K562 (cell line): Measurements from ENCODE around the gene RPS6KL1. TPM values are rescaled to one million over a fixed set of nuclear protein-coding genes. Genes with fewer than 3 reads are reported as not detected.

Experiments used
- HDAC3 ChIP-seq: fragments of 450-650 bp; IDR thresholded peaks from 2 replicates; pipeline ENCODE4 v1.6.1; 2018; ENCODE audit warnings: borderline replicate concordance, mild to moderate bottlenecking, moderate library complexity; ENCODE audit not compliant: partially characterized antibody
- MAFK ChIP-seq: IDR thresholded peaks from 2 replicates; pipeline ENCODE4 v1.6.1; 2011; ENCODE audit warnings: low read length, improper control_type of control experiment
- MEIS2 ChIP-seq: fragments of 450-650 bp; IDR thresholded peaks from 2 replicates; pipeline ENCODE4 v1.6.1; 2014; ENCODE audit warnings: mild to moderate bottlenecking; ENCODE audit not compliant: partially characterized antibody
- POLR2AphosphoS5 ChIP-seq: IDR thresholded peaks from 2 replicates; pipeline ENCODE4 v1.6.1; 2011; ENCODE audit warnings: mild to moderate bottlenecking, low read depth, low read length, moderate library complexity; ENCODE audit not compliant: control insufficient read depth, insufficient read depth
- POLR2H ChIP-seq: IDR thresholded peaks from 2 replicates; pipeline ENCODE4 v1.6.1; 2016; ENCODE audit warnings: missing genetic modification characterization, low read depth, mild to moderate bottlenecking, control low read depth, missing compliant biosample characterization, moderate library complexity
- SMC3 ChIP-seq: conservative IDR thresholded peaks from 2 replicates; pipeline ENCODE4 v1.6.1; 2011; ENCODE audit warnings: low read depth, low read length, improper control_type of control experiment; ENCODE audit not compliant: insufficient read depth
- SREBF1 ChIP-seq: fragments of 150-350 bp; IDR thresholded peaks from 2 replicates; pipeline ENCODE4 v1.6.1; 2014; ENCODE audit warnings: antibody characterized with exemption, low read depth, low read length, borderline replicate concordance
- SRSF1 ChIP-seq: fragments of 200-400 bp; formaldehyde crosslinking; IDR thresholded peaks from 2 replicates; pipeline ENCODE4 v1.6.1; 2017; ENCODE audit warnings: mild to moderate bottlenecking, low read depth, low read length, moderate library complexity
- XRCC5 ChIP-seq: fragments of 200-400 bp; formaldehyde crosslinking; IDR thresholded peaks from 2 replicates; pipeline ENCODE4 v1.6.1; 2017; ENCODE audit warnings: low read depth, mild to moderate bottlenecking, low read length
- ZNF239 ChIP-seq: fragments of 250-450 bp; sonication (Bioruptor Pico); IDR thresholded peaks from 2 replicates; pipeline ENCODE4 v1.4.0; 2020; ENCODE audit warnings: mild to moderate bottlenecking
- polyA plus RNA-seq, 8 experiments: library from polyadenylated mRNA; depleted of rRNA in 4 of 8; stranded (reverse) in 5 of 8; unstranded in 3 of 8; fragments of >200 nt; fragmentation: Nextera tagmentation in 2 of 8; fragmentation: Illumina TruSeq in 1 of 8; extraction: Ambion mirVana in 2 of 8; extraction: Trizol in 1 of 8; gene quantifications; 2 replicates each; pipeline versions ENCODE4 v1.2.1 to v1.2.3, GENCODE V29; 2011 to 2014; ENCODE audit warnings: inconsistent platforms in 1 of 8, missing spikeins in 1 of 8
- total RNA-seq, 7 experiments: library from RNA; depleted of rRNA in 6 of 7; stranded (reverse); fragments of >200 nt in 6 of 7; fragmentation: Illumina TruSeq in 2 of 7; extraction: Trizol in 2 of 7; gene quantifications; 2 replicates each; pipeline versions ENCODE4 v1.2.1 to v1.2.3, GENCODE V29; 2011 to 2021; ENCODE audit warnings: low replicate concordance in 1 of 7
- TF ChIP-seq, protein P1 (sequence below): fragments of 250-450 bp; sonication (Bioruptor Pico); IDR thresholded peaks from 2 replicates; pipeline ENCODE4 v1.5.0; 2020; ENCODE audit warnings: mild to moderate bottlenecking
- TF ChIP-seq, protein P2 (sequence below), 2 experiments: fragments of 450-650 bp in 1 of 2; IDR thresholded peaks; 2 replicates each; pipeline ENCODE4 v1.6.1; 2011 to 2017; ENCODE audit warnings: low read depth in 2 of 2, antibody characterized with exemption in 1 of 2, borderline replicate concordance in 1 of 2, low read length in 1 of 2, mild to moderate bottlenecking in 1 of 2, mixed read lengths in 1 of 2; ENCODE audit not compliant: control insufficient read depth in 1 of 2
- TF ChIP-seq, protein P3 (sequence below): fragments of 450-650 bp; IDR thresholded peaks from 2 replicates; pipeline ENCODE4 v1.6.1; 2017; ENCODE audit warnings: antibody characterized with exemption, mild to moderate bottlenecking

The RPS6KL1 gene
- total and polyA plus RNA-seq, 9 of the 15 experiments (the other 6 are each of a cell fraction or from before 2014, with no cell fraction given) = 0.91 to 15.5 (median 8.1) TPM

DNA sequence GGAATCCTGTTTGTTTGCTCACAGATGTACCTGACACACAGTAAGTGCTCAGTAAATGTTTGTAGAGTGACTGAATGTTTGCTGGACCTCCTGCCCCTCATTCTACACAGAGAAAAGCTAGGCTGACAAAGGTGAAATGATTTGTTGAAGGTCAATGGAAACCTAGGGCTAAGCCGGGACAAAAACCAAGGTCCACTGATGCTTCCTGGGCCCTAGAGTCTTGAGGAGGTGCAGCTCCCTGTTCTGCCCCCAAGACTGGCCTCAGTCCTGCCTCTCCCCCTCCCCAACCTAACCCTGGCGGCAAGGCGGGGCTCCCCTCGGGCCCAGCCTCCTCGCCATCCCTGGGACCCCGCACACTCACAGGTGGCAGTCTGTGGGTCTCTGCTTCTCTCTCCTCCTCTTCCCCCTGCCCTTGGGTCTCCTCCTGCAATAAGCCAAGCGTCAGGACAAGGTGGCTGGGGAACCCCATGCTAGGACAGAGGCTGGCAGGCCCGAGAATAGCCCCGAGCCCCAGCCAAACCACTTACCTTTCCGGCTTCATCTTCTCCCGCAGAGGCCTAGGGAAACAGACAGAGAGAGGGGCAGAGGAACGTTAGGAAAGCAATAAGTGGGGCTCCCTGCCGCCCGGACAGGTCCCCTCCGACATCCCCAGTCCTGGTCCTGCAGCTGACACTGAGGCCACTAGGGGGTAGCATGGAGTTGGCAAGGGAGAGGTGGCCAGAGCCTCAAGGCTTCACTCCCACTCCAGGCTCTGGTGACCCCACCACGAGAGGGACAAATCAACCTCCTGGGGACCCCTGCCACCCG is 23.0 kb upstream of the RPS6KL1 start (continued):
- TF ChIP-seq ZNF239 (no peak), SMC3 (peak; percentile 65), POLR2H (tag) (no peak), POLR2AphosphoS5 (peak; percentile 50; the same call in 1 of the 2 replicates), SREBF1 (no peak), XRCC5 (peak; percentile 63; the same call in 1 of the 2 replicates), MAFK (no peak), MEIS2 (no peak), SRSF1 (no peak), HDAC3 (no peak)
- TF ChIP-seq, protein P1, sequence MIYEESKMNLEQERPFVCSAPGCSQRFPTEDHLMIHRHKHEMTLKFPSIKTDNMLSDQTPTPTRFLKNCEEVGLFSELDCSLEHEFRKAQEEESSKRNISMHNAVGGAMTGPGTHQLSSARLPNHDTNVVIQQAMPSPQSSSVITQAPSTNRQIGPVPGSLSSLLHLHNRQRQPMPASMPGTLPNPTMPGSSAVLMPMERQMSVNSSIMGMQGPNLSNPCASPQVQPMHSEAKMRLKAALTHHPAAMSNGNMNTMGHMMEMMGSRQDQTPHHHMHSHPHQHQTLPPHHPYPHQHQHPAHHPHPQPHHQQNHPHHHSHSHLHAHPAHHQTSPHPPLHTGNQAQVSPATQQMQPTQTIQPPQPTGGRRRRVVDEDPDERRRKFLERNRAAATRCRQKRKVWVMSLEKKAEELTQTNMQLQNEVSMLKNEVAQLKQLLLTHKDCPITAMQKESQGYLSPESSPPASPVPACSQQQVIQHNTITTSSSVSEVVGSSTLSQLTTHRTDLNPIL (CRISPR knock-in tag) = no peak
- TF ChIP-seq, protein P2, sequence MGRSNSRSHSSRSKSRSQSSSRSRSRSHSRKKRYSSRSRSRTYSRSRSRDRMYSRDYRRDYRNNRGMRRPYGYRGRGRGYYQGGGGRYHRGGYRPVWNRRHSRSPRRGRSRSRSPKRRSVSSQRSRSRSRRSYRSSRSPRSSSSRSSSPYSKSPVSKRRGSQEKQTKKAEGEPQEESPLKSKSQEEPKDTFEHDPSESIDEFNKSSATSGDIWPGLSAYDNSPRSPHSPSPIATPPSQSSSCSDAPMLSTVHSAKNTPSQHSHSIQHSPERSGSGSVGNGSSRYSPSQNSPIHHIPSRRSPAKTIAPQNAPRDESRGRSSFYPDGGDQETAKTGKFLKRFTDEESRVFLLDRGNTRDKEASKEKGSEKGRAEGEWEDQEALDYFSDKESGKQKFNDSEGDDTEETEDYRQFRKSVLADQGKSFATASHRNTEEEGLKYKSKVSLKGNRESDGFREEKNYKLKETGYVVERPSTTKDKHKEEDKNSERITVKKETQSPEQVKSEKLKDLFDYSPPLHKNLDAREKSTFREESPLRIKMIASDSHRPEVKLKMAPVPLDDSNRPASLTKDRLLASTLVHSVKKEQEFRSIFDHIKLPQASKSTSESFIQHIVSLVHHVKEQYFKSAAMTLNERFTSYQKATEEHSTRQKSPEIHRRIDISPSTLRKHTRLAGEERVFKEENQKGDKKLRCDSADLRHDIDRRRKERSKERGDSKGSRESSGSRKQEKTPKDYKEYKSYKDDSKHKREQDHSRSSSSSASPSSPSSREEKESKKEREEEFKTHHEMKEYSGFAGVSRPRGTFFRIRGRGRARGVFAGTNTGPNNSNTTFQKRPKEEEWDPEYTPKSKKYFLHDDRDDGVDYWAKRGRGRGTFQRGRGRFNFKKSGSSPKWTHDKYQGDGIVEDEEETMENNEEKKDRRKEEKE (IDR thresholded peaks at IDR 0.05; ENCODE audit: borderline replicate concordance in 1 of 2, control insufficient read depth in 1 of 2, low read depth in 2 of 2, low read length in 1 of 2) = 0 out of 4 replicates have a peak, but pooled peaks of 1 of the 2 experiments have one; percentile 44
- TF ChIP-seq, protein P3, sequence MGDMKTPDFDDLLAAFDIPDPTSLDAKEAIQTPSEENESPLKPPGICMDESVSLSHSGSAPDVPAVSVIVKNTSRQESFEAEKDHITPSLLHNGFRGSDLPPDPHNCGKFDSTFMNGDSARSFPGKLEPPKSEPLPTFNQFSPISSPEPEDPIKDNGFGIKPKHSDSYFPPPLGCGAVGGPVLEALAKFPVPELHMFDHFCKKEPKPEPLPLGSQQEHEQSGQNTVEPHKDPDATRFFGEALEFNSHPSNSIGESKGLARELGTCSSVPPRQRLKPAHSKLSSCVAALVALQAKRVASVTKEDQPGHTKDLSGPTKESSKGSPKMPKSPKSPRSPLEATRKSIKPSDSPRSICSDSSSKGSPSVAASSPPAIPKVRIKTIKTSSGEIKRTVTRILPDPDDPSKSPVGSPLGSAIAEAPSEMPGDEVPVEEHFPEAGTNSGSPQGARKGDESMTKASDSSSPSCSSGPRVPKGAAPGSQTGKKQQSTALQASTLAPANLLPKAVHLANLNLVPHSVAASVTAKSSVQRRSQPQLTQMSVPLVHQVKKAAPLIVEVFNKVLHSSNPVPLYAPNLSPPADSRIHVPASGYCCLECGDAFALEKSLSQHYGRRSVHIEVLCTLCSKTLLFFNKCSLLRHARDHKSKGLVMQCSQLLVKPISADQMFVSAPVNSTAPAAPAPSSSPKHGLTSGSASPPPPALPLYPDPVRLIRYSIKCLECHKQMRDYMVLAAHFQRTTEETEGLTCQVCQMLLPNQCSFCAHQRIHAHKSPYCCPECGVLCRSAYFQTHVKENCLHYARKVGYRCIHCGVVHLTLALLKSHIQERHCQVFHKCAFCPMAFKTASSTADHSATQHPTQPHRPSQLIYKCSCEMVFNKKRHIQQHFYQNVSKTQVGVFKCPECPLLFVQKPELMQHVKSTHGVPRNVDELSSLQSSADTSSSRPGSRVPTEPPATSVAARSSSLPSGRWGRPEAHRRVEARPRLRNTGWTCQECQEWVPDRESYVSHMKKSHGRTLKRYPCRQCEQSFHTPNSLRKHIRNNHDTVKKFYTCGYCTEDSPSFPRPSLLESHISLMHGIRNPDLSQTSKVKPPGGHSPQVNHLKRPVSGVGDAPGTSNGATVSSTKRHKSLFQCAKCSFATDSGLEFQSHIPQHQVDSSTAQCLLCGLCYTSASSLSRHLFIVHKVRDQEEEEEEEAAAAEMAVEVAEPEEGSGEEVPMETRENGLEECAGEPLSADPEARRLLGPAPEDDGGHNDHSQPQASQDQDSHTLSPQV = peak; percentile 53; the same call in 1 of the 2 replicates
